HepG2 (cell line): Measurements from ENCODE around the gene GREM2.

ENCODE experiments used
- NBN ChIP-seq: fragments of 450-650 bp; conservative IDR thresholded peaks from 2 replicates; pipeline ENCODE4 v1.6.1; 2017
- ZFP1 ChIP-seq: IDR thresholded peaks from 2 replicates; pipeline ENCODE4 v1.6.1; 2016
- TF ChIP-seq, protein P1 (sequence below): sonication (generic); formaldehyde crosslinking; IDR thresholded peaks from 2 replicates; pipeline ENCODE4 v1.4.0; 2020; ENCODE audit warnings: missing genetic modification reagents, borderline replicate concordance
- TF ChIP-seq, protein P2 (sequence below): sonication (generic); formaldehyde crosslinking; IDR thresholded peaks from 2 replicates; pipeline ENCODE4 v1.5.1; 2020; ENCODE audit warnings: missing genetic modification reagents, mild to moderate bottlenecking, borderline replicate concordance

DNA sequence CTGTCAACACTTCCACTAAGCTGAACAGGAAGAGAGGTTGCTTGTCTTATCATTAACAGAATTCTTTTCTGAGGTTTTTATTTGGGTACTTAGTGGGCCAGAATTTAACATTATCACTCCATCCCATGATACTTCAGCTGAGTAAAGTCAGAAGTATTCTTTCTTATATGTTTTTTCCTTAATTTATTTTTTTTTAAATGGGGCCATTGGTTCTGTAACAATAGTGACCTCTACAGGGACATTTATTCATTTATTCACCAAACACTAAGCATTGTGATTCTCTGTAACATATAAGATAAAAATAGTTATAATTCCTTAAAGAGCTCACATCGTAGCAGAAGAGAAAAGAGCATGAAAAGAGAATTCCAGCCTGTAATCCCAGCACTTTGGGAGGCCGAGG, 9.8 kb downstream of the GREM2 start:
- no peak for TF ChIP-seq NBN
- TF ChIP-seq, protein P1, sequence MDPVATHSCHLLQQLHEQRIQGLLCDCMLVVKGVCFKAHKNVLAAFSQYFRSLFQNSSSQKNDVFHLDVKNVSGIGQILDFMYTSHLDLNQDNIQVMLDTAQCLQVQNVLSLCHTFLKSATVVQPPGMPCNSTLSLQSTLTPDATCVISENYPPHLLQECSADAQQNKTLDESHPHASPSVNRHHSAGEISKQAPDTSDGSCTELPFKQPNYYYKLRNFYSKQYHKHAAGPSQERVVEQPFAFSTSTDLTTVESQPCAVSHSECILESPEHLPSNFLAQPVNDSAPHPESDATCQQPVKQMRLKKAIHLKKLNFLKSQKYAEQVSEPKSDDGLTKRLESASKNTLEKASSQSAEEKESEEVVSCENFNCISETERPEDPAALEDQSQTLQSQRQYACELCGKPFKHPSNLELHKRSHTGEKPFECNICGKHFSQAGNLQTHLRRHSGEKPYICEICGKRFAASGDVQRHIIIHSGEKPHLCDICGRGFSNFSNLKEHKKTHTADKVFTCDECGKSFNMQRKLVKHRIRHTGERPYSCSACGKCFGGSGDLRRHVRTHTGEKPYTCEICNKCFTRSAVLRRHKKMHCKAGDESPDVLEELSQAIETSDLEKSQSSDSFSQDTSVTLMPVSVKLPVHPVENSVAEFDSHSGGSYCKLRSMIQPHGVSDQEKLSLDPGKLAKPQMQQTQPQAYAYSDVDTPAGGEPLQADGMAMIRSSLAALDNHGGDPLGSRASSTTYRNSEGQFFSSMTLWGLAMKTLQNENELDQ (CRISPR knock-in tag), result no peak
- no peak for TF ChIP-seq ZFP1
- TF ChIP-seq, protein P2, sequence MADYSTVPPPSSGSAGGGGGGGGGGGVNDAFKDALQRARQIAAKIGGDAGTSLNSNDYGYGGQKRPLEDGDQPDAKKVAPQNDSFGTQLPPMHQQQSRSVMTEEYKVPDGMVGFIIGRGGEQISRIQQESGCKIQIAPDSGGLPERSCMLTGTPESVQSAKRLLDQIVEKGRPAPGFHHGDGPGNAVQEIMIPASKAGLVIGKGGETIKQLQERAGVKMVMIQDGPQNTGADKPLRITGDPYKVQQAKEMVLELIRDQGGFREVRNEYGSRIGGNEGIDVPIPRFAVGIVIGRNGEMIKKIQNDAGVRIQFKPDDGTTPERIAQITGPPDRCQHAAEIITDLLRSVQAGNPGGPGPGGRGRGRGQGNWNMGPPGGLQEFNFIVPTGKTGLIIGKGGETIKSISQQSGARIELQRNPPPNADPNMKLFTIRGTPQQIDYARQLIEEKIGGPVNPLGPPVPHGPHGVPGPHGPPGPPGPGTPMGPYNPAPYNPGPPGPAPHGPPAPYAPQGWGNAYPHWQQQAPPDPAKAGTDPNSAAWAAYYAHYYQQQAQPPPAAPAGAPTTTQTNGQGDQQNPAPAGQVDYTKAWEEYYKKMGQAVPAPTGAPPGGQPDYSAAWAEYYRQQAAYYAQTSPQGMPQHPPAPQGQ (CRISPR knock-in tag), result no peak
